Activated naive CD4-positive, alpha-beta T cell treated with anti-CD3 and anti-CD28 coated beads, Interleukin-2, amount 50 U/mL, for 16 hours (primary cell): ENCODE results near the gene FLNA.
"Not testable (repeated sequence)": the region's sequence is repeated elsewhere in the genome, so short reads cannot be mapped to it uniquely, and the experiment has no call there.

Experiments used
- DNase-seq: peaks from one replicate; pipeline ENCODE4 v3.0.0-alpha.2; 2020

FLNA gene

DNA sequence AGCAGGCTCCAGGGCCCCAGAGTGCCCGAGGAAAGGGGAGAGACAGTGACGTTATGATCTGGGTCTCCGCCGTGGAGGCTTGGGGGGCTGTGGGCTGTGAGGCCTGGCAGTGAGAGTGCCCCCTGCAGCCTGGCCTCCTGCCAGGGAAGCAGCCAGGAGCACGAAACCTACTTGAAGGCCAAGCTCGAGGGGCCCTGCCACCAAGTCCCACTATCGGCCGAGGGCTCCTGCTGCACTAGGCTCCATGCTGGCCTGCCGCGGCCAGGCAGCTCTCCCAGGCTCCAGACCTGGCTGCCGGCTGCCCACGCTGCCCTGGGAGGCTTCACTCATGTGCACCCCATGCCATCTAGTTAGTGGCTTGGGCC is 18.7 kb downstream of the FLNA start:
- DNase-seq, result no peak

DNA sequence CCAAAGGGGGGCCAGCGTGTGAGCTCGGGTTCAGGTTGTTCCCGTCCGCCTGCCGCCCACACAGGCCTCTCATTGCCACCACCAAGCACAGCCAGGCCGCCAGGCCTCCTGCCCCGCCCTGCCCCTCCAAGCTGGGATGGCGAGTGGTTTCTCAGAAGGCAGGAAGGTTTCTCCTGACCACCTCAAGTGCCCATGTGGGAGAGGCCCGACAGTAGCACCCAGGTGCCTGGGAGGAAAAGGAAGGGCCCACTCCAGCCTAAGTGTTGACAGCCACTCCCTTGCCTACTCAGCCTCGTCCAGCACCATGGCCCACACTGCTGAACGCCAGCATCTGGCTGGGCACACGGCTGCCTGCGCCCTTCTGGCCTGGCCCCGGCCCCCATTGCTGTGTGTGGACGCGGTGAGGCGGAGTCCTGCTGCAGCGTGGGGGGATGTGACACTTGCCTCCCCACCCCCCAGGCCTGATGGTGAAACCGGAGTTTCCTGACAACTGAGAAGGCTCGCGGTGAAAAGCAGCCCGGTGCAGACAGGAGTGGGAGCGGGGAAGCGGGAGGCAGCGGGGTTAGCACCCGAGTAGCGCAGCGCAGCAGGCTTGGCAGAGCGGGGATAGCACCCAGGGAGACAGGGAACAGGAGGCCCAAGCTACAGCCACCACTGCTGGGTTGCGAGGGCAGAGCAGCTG is 19.2 kb downstream of the FLNA start:
- no peak for DNase-seq

GRCh38 chrX:154354516-154354915 is 19.9 kb downstream of the FLNA start:
- no peak for DNase-seq

GRCh38 chrX:154354013-154354412 is 20.4 kb downstream of the FLNA start:
- DNase-seq, result no peak

DNA sequence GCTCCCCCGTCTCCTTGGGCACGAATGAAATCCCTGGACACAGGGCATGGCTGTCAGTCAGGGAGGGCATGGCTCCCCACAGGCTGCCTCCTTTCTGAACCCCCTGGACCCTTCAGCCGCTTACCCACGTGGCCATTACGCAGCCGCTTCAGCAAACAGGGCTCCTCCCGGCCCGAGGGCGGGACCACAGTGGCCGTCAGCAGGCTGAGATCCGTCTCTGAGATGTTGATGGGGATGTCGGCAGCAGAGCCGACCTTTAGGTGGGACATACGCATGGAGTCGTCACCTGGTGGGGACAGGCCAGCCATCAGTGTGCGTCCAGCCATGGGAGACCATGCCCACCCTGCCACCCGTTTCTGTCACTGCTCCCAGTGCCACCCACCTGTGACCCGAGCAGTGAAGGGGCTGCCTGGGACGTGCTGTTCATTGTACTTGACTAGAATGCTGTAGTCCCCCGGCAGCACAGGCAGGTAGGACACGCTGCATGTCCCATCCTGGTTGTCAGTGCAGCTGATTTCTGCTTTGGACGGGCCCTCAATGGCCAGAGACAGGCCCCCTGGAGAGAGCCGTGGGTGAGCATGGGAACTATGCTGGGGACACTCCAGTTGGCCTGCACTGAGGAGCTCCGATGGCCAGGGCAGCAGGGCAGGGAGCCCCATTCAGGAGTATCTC is 21.1 kb downstream of the FLNA start:
- no peak for DNase-seq

- DNase-seq, result no peak
Measured at GRCh38 chrX:154352466-154352865, 22.0 kb downstream of the FLNA start.

GRCh38 chrX:154352012-154352401 is 22.4 kb downstream of the FLNA start:
- no peak for DNase-seq

DNA sequence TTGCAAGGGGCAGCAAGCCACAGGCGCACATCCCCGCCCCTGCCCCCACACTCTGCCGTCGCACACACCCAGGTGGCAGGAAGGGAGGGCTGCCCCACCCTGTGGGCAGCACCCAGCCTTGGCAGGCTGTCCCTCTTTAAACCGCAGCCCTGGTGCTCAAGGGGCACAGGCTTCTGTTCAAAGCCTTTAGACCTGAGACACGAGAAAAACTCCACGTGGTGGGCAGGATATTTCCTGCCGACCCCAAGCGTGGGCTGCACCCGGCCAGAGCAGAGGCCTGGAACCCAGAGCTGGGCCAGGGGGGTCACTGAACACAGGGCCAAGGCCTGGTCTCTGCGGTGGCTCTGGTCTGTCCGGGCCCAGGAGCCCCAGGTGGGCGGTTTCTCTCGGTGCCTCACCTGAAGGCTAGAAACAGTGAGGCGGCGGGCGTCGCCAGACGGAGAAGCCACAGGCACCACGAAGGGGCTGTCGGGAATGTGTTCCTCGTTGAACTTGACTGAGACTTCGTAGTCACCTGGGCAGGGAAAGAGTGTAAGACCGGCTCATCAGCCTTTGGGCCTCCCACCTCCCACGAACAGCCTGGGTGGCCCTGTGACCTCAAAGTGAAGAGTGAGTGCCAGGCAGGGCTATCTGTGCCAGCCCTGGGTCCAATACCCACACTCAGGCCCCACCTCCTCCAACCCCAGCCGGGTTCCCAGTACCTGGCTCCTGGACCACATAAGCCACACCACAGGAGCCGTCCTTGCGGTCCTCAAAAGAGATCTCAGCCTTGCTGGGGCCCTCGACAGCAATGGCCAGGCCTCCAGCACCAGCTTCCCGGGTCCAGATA is 23.0 kb downstream of the FLNA start:
- no peak for DNase-seq

- no peak for DNase-seq
Measured at GRCh38 chrX:154350429-154351182, 23.8 kb downstream of the FLNA start.

GRCh38 chrX:154349979-154350378 is 24.5 kb downstream of the FLNA start:
- no peak for DNase-seq

GRCh38 chrX:154349359-154349935 is 25.0 kb downstream of the FLNA start:
- DNase-seq, result no peak

- no peak for DNase-seq
Measured at GRCh38 chrX:154348646-154349358, 25.6 kb downstream of the FLNA start.

- no peak for DNase-seq
Measured at GRCh38 chrX:154348114-154348531, 26.3 kb downstream of the FLNA start.

- DNase-seq, result not testable (repeated sequence)
Measured at GRCh38 chrX:154343620-154344019, 30.8 kb downstream of the FLNA start.

DNA sequence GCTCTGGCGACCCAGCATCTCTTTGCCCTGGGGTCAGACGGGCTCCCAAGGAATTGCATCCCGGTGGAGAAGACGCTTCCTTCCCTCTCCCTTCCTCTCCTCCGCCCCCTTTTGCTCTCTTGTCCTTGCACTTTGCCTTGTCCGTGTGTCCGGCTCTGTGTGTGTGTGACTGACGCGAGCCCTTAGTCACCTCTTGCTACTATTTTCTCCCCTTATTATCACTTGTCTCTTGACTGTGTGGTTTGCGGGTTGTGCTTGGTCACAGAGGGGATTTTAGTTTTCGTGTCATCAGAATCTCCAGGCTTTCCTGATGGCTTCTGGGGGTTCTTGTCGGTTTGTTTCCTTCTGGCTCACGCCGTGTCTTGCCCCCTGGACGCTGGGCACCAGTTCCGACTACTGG is 31.4 kb downstream of the FLNA start:
- DNase-seq, result not testable (repeated sequence)

GRCh38 chrX:154341399-154342298 is 32.8 kb downstream of the FLNA start:
- not testable (repeated sequence) for DNase-seq

GRCh38 chrX:154334496-154334895 is 39.9 kb downstream of the FLNA start:
- DNase-seq, result no peak

- no peak for DNase-seq
Measured at GRCh38 chrX:154333837-154334271, 40.6 kb downstream of the FLNA start.

DNA sequence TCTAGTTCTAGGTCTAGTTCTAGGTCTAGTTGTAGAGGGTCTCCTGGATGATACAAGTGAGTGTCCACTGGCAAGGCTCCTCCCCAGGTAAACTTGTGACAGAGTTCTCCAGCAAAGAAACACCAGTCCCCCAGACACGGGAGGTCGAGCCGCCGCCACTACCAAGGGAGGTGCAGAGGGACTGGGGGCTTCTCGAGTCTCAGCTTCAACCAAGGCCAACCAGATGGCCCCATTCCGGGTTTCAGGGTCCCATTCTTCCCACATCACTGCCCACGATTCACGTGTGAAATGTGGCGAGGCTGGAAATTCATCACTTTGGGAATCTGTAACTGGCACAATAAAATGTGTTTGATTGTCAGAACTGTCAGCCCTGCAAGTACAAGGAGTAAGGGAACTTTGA is 41.3 kb downstream of the FLNA start:
- no peak for DNase-seq

DNA sequence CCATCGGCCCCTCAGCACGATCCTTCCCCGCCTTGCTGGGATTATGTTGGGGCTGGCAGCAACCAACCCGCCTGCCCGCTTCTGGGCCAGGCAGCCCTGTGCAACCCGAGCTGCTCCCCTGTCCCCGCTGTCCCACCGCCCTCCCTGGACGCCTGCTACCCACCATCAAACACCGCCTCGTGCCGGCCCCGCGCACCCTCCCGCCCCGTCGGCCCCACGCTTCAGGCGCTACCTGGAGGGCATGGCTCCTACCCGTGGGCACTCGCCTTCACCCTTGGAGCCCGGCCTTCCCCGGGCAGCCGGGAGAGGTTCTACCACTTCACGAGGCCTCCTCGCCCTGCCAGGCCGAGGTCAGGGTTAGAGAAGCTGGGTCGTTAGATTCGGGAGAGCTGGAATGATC is 41.9 kb downstream of the FLNA start:
- DNase-seq, result no peak

DNA sequence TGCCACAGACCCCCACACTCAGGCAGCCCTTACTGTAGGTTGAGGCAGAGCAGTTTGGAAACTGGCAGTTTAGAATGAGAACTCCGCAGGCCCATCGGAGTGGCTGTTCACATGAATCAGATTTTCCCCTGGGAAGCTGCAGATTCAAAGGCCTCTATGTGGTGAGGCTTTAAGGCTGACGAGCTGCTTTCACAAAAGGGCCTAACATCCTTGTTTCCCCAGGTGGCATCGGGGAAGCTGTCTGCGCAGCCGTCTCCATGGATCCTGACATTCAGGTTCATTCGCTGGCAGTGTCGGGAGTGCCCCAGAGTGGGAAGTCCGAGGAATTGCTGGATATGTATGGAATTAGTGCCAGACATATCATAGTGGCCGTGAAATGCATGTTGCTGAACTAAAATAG is 45.1 kb downstream of the FLNA start:
- DNase-seq, result no peak
